ENCODE results near the gene RABL2A.
"Not testable (repeated sequence)": the region's sequence is repeated elsewhere in the genome, so short reads cannot be mapped to it uniquely, and the experiment has no call there.

DNA sequence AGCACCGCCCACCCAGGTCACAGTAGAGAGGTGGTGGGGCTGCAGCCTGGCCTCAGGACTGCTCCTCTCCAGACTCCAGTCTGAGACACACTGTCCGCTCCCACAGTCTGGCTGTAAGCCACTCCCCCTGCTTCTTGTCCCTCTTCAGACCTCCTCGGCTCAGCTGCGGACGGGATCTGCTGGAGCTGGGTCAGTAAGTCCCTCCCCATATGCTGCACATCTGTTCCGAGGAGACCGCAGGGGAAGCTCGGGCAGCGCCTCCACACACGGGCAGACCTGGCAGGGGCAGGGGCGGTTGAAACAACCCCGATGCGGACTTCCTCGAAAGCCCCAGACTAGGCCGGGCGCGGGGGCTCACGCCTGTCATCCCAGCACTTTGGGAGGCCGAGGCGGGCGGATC is 41.9 kb downstream of the RABL2A start:
- TF ChIP-seq, protein P1, sequence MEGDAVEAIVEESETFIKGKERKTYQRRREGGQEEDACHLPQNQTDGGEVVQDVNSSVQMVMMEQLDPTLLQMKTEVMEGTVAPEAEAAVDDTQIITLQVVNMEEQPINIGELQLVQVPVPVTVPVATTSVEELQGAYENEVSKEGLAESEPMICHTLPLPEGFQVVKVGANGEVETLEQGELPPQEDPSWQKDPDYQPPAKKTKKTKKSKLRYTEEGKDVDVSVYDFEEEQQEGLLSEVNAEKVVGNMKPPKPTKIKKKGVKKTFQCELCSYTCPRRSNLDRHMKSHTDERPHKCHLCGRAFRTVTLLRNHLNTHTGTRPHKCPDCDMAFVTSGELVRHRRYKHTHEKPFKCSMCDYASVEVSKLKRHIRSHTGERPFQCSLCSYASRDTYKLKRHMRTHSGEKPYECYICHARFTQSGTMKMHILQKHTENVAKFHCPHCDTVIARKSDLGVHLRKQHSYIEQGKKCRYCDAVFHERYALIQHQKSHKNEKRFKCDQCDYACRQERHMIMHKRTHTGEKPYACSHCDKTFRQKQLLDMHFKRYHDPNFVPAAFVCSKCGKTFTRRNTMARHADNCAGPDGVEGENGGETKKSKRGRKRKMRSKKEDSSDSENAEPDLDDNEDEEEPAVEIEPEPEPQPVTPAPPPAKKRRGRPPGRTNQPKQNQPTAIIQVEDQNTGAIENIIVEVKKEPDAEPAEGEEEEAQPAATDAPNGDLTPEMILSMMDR (IDR thresholded peaks at IDR 0.05): not testable (repeated sequence)
- not testable (repeated sequence) for TF ChIP-seq POLR2A, POLR2AphosphoS5 (IDR thresholded peaks at IDR 0.05)

Data from prostate gland (tissue), 2 donors.